A549 (cell line): ENCODE results near the gene GRIP1. TPM values are rescaled to one million over a fixed set of nuclear protein-coding genes. Genes with fewer than 3 reads are reported as not detected.

Experiments used
- ATAC-seq, 2 experiments: fragments of 200-7000 bp in 1 of 2; fragments of >200 bp in 1 of 2; cut with Nextera tagmentation in 1 of 2; cut with Tn5 transposase in 1 of 2; 3 replicates each; pipeline versions ENCODE4 v1.8.0 to v1.9.1; 2018 to 2020; ENCODE audit warnings: mild to moderate bottlenecking in 1 of 2, moderate library complexity in 1 of 2
- CTCF ChIA-PET: fragments of 300-600 bp; sonication (Branson Sonifier 250); formaldehyde crosslinking; extraction: SDS; loops from one replicate; lab custom pipeline; 2021; ENCODE audit warnings: antibody characterized with exemption, inconsistent platforms; lab: Yijun Ruan, JAX
- POLR2A ChIA-PET: fragments of 350-600 bp; formaldehyde crosslinking; extraction: SDS; loops from one replicate; lab custom pipeline; 2021; ENCODE audit warnings: antibody characterized with exemption, inconsistent platforms; lab: Yijun Ruan, JAX
- DNase-seq, 2 experiments: peaks; one replicate each; pipeline versions ENCODE4 v3.0.0 to v3.0.0-alpha.2; 2011 to 2016; ENCODE audit warnings: low read depth in 1 of 2, low spot score in 1 of 2
- FAIRE-seq: peaks from 2 replicates; lab custom pipeline; 2011; peaks lifted over from hg19 to GRCh38; lab: Jason Lieb, UNC
- H3K27ac ChIP-seq, 2 experiments: fragments of >200 bp; sonication (Bioruptor Twin); formaldehyde crosslinking; 3 replicates each; pipeline ENCODE4 v1.5.1; 2016 to 2017
- H3K4me1 ChIP-seq: fragments of >200 bp; sonication (Bioruptor Twin); formaldehyde crosslinking; 3 replicates; pipeline ENCODE4 v1.6.1; 2016
- H3K4me2 ChIP-seq: fragments of >200 bp; sonication (Bioruptor Twin); formaldehyde crosslinking; 3 replicates; pipeline ENCODE4 v1.6.1; 2016
- H3K4me3 ChIP-seq: fragments of >200 bp; sonication (Bioruptor Twin); formaldehyde crosslinking; 3 replicates; pipeline ENCODE4 v1.5.1; 2016
- H3K9me3 ChIP-seq: fragments of >200 bp; sonication (Bioruptor Twin); formaldehyde crosslinking; 3 replicates; pipeline ENCODE4 v1.6.1; 2016
- BHLHE40 ChIP-seq: IDR thresholded peaks from 2 replicates; pipeline ENCODE4 v1.6.1; 2012; ENCODE audit warnings: low read depth, low read length, inconsistent platforms
- CBX8 ChIP-seq: fragments of 200-600 bp; sonication (generic); IDR thresholded peaks from 2 replicates; pipeline ENCODE4 v1.6.1; 2016
- ESRRA ChIP-seq: fragments of 150-350 bp; IDR thresholded peaks from 2 replicates; pipeline ENCODE4 v1.6.1; 2014; ENCODE audit warnings: mild to moderate bottlenecking, low read length, borderline replicate concordance
- FOSB ChIP-seq: fragments of 250-450 bp; sonication (Bioruptor Pico); IDR thresholded peaks from 2 replicates; pipeline ENCODE4 v1.5.0; 2020; ENCODE audit warnings: mild to moderate bottlenecking, moderate library complexity
- FOXS1 ChIP-seq: fragments of 250-450 bp; sonication (Bioruptor Pico); IDR thresholded peaks from 2 replicates; pipeline ENCODE4 v1.5.0; 2020; ENCODE audit warnings: mild to moderate bottlenecking, moderate library complexity
- HDAC2 ChIP-seq: fragments of 200-600 bp; sonication (generic); IDR thresholded peaks from 2 replicates; pipeline ENCODE4 v1.6.1; 2016
- HOXA7 ChIP-seq: fragments of 250-450 bp; sonication (Bioruptor Pico); IDR thresholded peaks from 2 replicates; pipeline ENCODE4 v1.5.0; 2020; ENCODE audit warnings: mild to moderate bottlenecking, moderate library complexity
- KDM1A ChIP-seq: fragments of 200-600 bp; sonication (generic); IDR thresholded peaks from 2 replicates; pipeline ENCODE4 v1.6.1; 2016; ENCODE audit warnings: low read depth, mild to moderate bottlenecking
- MAFK ChIP-seq: fragments of 450-650 bp; IDR thresholded peaks from 2 replicates; pipeline ENCODE4 v1.6.1; 2014; ENCODE audit not compliant: partially characterized antibody
- MAZ ChIP-seq: fragments of 150-350 bp; IDR thresholded peaks from 2 replicates; pipeline ENCODE4 v1.6.1; 2014; ENCODE audit warnings: antibody characterized with exemption, low read depth, low read length, borderline replicate concordance
- NFE2L2 ChIP-seq: fragments of 150-350 bp; conservative IDR thresholded peaks from 2 replicates; pipeline ENCODE4 v1.6.1; 2014; ENCODE audit warnings: low read length
- POLR2A ChIP-seq: IDR thresholded peaks from 2 replicates; pipeline ENCODE4 v1.6.1; 2012; ENCODE audit warnings: mild to moderate bottlenecking, low read length
- POLR2AphosphoS2 ChIP-seq: conservative IDR thresholded peaks from 2 replicates; pipeline ENCODE4 v1.6.1; 2012; ENCODE audit warnings: low read length, improper control_type of control experiment, inconsistent platforms
- RARB ChIP-seq: fragments of 250-450 bp; sonication (Bioruptor Pico); IDR thresholded peaks from 2 replicates; pipeline ENCODE4 v1.8.0; 2021; ENCODE audit warnings: mild to moderate bottlenecking, moderate library complexity
- RCOR1 ChIP-seq: fragments of 150-350 bp; IDR thresholded peaks from 2 replicates; pipeline ENCODE4 v1.6.1; 2014; ENCODE audit warnings: antibody characterized with exemption, low read length, low read depth
- SMC3 ChIP-seq: fragments of >200 bp; sonication (Bioruptor Twin); formaldehyde crosslinking; IDR thresholded peaks from 3 replicates; pipeline ENCODE4 v1.6.1; 2018; ENCODE audit warnings: inconsistent platforms
- ZNF302 ChIP-seq: fragments of 250-450 bp; sonication (Bioruptor Pico); IDR thresholded peaks from 2 replicates; pipeline ENCODE4 v1.9.0; 2021; ENCODE audit warnings: inconsistent platforms, mild to moderate bottlenecking, moderate library complexity
- ZSCAN20 ChIP-seq: fragments of 250-450 bp; sonication (Bioruptor Pico); IDR thresholded peaks from 2 replicates; pipeline ENCODE4 v1.8.0; 2022; ENCODE audit warnings: mild to moderate bottlenecking, moderate library complexity
- WGBS: methylation state at CpG from one replicate; pipeline ENCODE4 v1.1.6; 2017; ENCODE audit errors: missing lambda C conversion rate; 5-methylcytosine and 5-hydroxymethylcytosine counted together
- polyA plus RNA-seq, 4 experiments: library from polyadenylated mRNA; depleted of rRNA in 3 of 4; stranded (reverse); fragments of >200 nt; fragmentation: RNase III in 1 of 4; extraction: RNeasy Plus Mini Kit Qiagen cat#74134 plus additional on column Dnase treatment in 1 of 4; gene quantifications; 2 replicates in 3 of 4; 3 replicates in 1 of 4; pipeline ENCODE4 v1.2.3, GENCODE V29; 2011 to 2017
- TF ChIP-seq, protein P1 (sequence below): fragments of >200 bp; sonication (Bioruptor Twin); formaldehyde crosslinking; IDR thresholded peaks from 3 replicates; pipeline ENCODE4 v1.5.1; 2016
- TF ChIP-seq, protein P2 (sequence below): fragments of 250-450 bp; sonication (Bioruptor Pico); IDR thresholded peaks from 2 replicates; pipeline ENCODE4 v1.5.0; 2021; ENCODE audit warnings: mild to moderate bottlenecking, moderate library complexity, borderline replicate concordance
- TF ChIP-seq, protein P3 (sequence below): fragments of 150-350 bp; IDR thresholded peaks from 2 replicates; pipeline ENCODE4 v1.6.1; 2014; ENCODE audit warnings: low read depth, mild to moderate bottlenecking, low read length
- TF ChIP-seq, protein P4 (sequence below): IDR thresholded peaks from 2 replicates; pipeline ENCODE4 v1.6.1; 2012
- TF ChIP-seq, protein P5 (sequence below): fragments of >200 bp; sonication (Bioruptor Twin); formaldehyde crosslinking; IDR thresholded peaks from 2 replicates; pipeline ENCODE4 v1.6.1; 2016
- TF ChIP-seq, protein P6 (sequence below): fragments of 250-450 bp; sonication (Bioruptor Pico); IDR thresholded peaks from 2 replicates; pipeline ENCODE4 v1.5.0; 2020; ENCODE audit warnings: low read depth, mild to moderate bottlenecking, moderate library complexity

Gene GRIP1
- polyA plus RNA-seq, 2 of the 4 experiments (the other 2 are of a cell fraction): 4.6 to 5.8 TPM

DNA sequence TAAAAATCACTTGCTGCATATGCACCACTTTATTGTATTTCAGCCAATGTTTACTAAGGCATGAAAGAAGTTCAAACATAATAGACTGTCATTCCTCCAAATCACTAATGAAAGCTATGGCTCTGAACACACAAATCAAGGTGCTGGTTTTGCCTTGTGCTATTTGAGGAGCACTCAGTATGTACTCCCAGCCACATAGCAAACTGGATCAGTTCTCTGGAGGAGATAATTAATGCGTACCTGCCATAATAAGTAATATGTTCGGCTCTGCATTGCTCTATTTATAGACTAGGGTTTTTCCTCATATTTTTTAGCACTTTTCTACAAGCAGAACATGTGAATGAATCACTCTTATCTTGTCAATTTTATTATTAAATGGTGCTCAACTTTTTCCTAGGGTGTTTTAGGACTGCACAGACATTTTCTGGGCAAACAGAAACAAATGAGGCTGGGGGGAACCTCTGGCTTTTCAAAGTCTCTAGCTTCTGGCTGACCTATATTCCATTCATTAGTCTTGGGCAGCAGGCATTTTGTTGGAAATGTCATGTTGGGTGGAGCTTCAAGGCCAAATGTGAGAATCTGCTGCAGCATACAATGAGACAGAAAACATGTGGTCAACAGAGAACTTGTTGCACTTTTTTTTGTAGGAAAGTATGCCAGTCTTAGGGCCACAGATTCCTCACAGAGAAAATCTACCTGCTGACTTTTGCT is 88.4 kb downstream of the GRIP1 start:
- FAIRE-seq (no peak), DNase-seq (no peak), ATAC-seq (no peak)
- Histone ChIP-seq H3K9me3 (no peaks in the 10 kb centered on the region), H3K4me3 (no peak overlapping the region), H3K4me2 (no peak overlapping the region), H3K27ac (no peak overlapping the region), H3K4me1 (0 out of 3 replicates have a peak, but pooled peaks cover 5% of the 10 kb centered on the region)
- ChIA-PET POLR2A (no interaction called here), CTCF (no interaction called here)
- WGBS: 47% methylated on average over 2 of the region's 2 CpGs
- TF ChIP-seq ESRRA (no peak), POLR2A (no peak), ZNF302 (CRISPR knock-in tag) (no peak), FOSB (no peak), HOXA7 (CRISPR knock-in tag) (no peak)

DNA sequence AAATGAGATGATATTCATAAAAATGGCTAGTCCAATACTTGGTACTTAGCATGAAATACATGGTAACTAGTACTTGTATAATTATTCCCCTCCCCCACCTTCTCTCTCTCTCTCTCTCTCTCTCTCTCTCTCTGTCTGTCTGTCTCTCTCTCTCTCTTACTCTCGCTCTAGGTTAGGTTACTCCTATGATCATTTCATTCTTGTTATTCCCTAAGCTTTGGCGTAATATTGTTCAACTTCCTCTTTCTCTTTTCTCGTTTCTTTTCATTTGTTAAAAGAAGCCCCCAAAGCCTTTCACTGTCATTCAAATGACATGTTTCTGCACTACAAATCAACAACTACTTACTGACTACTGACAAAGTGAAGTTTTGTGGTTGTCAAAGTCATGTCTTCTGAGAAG is 89.8 kb downstream of the GRIP1 start:
- no peak for DNase-seq
- POLR2A ChIA-PET: no interaction called here
- H3K4me3 ChIP-seq: no peak overlapping the region
- no peak for ATAC-seq
- no peak for TF ChIP-seq FOSB
- TF ChIP-seq ZSCAN20 (CRISPR knock-in tag): no peak
- TF ChIP-seq, all 56 proteins: peak for 0
- CTCF ChIA-PET: interaction anchor here (0.6 kb wide), 1 partner anchor 190 kb away, joined by 3 read pairs; no protein-coding TSS in a partner anchor
- FAIRE-seq: no peak
- Histone ChIP-seq H3K4me2 (no peak overlapping the region), H3K27ac (no peak overlapping the region), H3K4me1 (no peaks in the 10 kb centered on the region), H3K9me3 (no peaks in the 10 kb centered on the region)
- WGBS: 63% methylated on average over 3 of the region's 3 CpGs

DNA sequence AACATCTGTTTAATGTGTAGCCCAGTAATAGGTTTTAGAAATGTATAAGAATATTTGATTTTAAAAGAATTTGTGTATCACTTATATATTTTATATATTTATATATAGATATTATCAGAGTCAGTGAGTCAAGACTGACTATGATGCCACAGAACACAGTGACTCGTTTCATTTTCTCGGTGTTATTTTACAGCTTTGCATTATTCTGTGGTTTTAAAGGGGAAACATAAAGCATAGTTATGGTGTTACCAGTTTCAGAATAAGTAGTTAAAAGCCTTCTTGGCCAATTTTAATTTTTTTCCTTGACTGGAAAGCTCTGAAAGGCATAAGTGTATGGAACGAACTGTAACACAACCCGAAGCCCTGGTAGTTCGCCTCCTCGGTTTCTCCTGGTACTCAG is 91.0 kb downstream of the GRIP1 start:
- no peak for FAIRE-seq
- ChIA-PET CTCF (interaction anchor here (1.4 kb wide), 1 partner anchor 19 kb away, joined by 4 read pairs; no protein-coding TSS in a partner anchor), POLR2A (no interaction called here)
- WGBS: 55% methylated on average over 6 of the region's 6 CpGs
- no peak for DNase-seq
- H3K27ac ChIP-seq: no peak overlapping the region
- H3K9me3 ChIP-seq: no peaks in the 10 kb centered on the region
- no peak for ATAC-seq
- no peak overlapping the region for H3K4me3 ChIP-seq
- TF ChIP-seq MAFK: no peak
- TF ChIP-seq, all 56 proteins: peak for 0
- Histone ChIP-seq H3K4me2 (no peak overlapping the region), H3K4me1 (no peaks in the 10 kb centered on the region)

DNA sequence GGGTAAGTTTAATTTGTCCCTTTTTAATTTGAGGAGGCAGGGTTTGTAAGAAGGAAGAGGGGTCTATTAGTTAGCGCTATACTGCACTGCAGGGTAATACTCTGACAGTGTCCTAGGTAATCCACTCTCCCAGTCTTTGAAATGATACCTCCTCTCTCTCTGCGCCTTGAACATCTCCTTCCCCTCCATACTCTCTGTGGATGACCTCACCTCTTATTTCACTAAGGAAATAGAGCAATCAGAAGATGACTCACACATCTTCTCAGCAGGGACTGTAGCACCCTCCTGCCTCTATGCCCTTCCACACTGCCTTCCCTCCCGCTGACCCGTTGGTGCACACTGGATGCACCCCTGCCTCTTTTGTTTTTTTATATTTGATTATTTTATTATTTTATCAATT is 94.2 kb downstream of the GRIP1 start:
- peak in 1 of 2 experiments; percentile 5 for DNase-seq
- WGBS: 67% methylated on average over 4 of the region's 4 CpGs
- POLR2A ChIA-PET: no interaction called here

DNA sequence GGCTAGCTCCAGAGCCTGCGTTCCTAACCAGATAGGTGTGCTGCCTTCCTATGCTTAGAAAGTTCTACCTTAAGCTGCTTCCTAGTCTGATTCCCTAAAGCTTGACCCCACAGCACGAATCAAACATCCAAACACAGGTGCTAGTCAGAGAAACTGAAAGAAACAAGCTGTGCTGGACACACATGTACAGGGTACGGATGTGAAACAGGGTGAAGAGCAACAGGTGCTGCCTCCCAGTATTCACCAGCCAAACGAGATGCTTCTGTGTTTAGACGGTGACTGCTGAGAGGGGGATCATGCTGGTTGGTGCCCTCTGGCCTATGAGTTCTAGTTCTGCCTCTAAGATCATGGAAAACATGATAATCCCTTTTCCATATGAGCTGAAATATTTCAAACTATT is 105.3 kb downstream of the GRIP1 start:
- ChIA-PET CTCF (interaction anchor here (0.6 kb wide), 1 partner anchor 339 kb away, joined by 3 read pairs; no protein-coding TSS in a partner anchor), POLR2A (no interaction called here)
- Histone ChIP-seq H3K4me1 (no peaks in the 10 kb centered on the region), H3K27ac (no peak overlapping the region), H3K9me3 (no peaks in the 10 kb centered on the region), H3K4me3 (no peak overlapping the region), H3K4me2 (no peak overlapping the region)
- no peak for DNase-seq
- no peak for FAIRE-seq
- ATAC-seq: no peak
- 48% methylated on average over 5 of the region's 5 CpGs for WGBS
- TF ChIP-seq, protein P1, sequence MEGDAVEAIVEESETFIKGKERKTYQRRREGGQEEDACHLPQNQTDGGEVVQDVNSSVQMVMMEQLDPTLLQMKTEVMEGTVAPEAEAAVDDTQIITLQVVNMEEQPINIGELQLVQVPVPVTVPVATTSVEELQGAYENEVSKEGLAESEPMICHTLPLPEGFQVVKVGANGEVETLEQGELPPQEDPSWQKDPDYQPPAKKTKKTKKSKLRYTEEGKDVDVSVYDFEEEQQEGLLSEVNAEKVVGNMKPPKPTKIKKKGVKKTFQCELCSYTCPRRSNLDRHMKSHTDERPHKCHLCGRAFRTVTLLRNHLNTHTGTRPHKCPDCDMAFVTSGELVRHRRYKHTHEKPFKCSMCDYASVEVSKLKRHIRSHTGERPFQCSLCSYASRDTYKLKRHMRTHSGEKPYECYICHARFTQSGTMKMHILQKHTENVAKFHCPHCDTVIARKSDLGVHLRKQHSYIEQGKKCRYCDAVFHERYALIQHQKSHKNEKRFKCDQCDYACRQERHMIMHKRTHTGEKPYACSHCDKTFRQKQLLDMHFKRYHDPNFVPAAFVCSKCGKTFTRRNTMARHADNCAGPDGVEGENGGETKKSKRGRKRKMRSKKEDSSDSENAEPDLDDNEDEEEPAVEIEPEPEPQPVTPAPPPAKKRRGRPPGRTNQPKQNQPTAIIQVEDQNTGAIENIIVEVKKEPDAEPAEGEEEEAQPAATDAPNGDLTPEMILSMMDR: no peak
- TF ChIP-seq FOXS1 (CRISPR knock-in tag) (no peak), ZSCAN20 (CRISPR knock-in tag) (no peak), FOSB (no peak)
- TF ChIP-seq, protein P2, sequence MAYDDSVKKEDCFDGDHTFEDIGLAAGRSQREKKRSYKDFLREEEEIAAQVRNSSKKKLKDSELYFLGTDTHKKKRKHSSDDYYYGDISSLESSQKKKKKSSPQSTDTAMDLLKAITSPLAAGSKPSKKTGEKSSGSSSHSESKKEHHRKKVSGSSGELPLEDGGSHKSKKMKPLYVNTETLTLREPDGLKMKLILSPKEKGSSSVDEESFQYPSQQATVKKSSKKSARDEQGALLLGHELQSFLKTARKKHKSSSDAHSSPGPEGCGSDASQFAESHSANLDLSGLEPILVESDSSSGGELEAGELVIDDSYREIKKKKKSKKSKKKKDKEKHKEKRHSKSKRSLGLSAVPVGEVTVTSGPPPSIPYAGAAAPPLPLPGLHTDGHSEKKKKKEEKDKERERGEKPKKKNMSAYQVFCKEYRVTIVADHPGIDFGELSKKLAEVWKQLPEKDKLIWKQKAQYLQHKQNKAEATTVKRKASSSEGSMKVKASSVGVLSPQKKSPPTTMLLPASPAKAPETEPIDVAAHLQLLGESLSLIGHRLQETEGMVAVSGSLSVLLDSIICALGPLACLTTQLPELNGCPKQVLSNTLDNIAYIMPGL (CRISPR knock-in tag): no peak
- TF ChIP-seq, protein P3, sequence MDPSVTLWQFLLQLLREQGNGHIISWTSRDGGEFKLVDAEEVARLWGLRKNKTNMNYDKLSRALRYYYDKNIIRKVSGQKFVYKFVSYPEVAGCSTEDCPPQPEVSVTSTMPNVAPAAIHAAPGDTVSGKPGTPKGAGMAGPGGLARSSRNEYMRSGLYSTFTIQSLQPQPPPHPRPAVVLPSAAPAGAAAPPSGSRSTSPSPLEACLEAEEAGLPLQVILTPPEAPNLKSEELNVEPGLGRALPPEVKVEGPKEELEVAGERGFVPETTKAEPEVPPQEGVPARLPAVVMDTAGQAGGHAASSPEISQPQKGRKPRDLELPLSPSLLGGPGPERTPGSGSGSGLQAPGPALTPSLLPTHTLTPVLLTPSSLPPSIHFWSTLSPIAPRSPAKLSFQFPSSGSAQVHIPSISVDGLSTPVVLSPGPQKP: no peak
- TF ChIP-seq, protein P4, sequence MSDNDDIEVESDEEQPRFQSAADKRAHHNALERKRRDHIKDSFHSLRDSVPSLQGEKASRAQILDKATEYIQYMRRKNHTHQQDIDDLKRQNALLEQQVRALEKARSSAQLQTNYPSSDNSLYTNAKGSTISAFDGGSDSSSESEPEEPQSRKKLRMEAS: no peak

More for the DNA sequence above, 94.2 kb downstream of the GRIP1 start:
- Histone ChIP-seq H3K9me3 (no peaks in the 10 kb centered on the region), H3K4me3 (no peak overlapping the region), H3K4me2 (no peak overlapping the region), H3K27ac (no peak overlapping the region), H3K4me1 (no peaks in the 10 kb centered on the region)
- TF ChIP-seq KDM1A (no peak), MAZ (no peak), HDAC2 (no peak), ZNF302 (CRISPR knock-in tag) (no peak), ZSCAN20 (CRISPR knock-in tag) (no peak), RCOR1 (no peak), BHLHE40 (no peak), NFE2L2 (no peak), POLR2AphosphoS2 (no peak), RARB (no peak), CBX8 (no peak), FOXS1 (CRISPR knock-in tag) (no peak), SMC3 (no peak)
- TF ChIP-seq, protein P5, sequence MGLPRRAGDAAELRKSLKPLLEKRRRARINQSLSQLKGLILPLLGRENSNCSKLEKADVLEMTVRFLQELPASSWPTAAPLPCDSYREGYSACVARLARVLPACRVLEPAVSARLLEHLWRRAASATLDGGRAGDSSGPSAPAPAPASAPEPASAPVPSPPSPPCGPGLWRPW: no peak
- TF ChIP-seq, protein P6, sequence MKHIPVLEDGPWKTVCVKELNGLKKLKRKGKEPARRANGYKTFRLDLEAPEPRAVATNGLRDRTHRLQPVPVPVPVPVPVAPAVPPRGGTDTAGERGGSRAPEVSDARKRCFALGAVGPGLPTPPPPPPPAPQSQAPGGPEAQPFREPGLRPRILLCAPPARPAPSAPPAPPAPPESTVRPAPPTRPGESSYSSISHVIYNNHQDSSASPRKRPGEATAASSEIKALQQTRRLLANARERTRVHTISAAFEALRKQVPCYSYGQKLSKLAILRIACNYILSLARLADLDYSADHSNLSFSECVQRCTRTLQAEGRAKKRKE: no peak
- FAIRE-seq: no peak
- peak; percentile 50 to 54; a peak in 3 of 6 replicates for ATAC-seq
- CTCF ChIA-PET: no interaction called here
